GM18520 (cell line): Measurements from ENCODE around the gene SLC52A3.
"Not testable (repeated sequence)": the region's sequence is repeated elsewhere in the genome, so short reads cannot be mapped to it uniquely, and the experiment has no call there.

ENCODE experiments used
- ATAC-seq: cut with Tn5 transposase; IDR thresholded peaks from one replicate; pipeline ENCODE4 v1.9.1; 2021; ENCODE audit not compliant: unreplicated experiment

Gene SLC52A3

DNA sequence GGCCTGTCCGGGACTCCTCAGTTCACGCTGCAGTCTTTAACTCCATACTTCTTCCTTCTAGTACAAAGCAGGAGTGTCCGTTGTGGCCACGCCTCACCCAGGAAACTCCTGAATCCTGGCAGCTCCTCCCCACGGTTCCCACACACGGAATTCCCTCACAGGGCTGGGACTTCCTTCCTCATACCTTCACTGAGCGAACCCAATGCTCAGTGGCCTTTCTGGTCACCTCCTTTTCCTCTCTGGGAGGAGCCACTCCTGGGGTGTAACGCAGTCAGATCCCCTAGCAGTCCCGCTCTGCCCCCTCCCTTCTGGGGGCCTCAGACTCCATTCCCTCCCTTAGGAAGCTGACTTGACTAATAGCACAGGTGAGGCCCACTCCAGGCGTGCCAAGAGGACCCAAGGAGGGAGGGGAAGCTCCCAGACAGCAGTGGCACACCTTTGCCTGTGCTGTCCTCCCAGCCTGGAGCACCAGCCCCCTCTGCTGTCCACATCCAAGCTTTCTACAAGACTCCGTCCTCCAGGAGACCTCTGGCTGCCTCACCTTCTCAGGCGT lies at the start of gene SLC52A3:
SLC52A3 (minus strand) TSS at position 75 of the 553 bp plus-strand sequence. CDS start 2,726 bp downstream, outside the sequence.
- no peak for ATAC-seq

GRCh38 chr20:815914-816606 lies 47.8 kb upstream of the SLC52A3 start:
- no peak for ATAC-seq

DNA sequence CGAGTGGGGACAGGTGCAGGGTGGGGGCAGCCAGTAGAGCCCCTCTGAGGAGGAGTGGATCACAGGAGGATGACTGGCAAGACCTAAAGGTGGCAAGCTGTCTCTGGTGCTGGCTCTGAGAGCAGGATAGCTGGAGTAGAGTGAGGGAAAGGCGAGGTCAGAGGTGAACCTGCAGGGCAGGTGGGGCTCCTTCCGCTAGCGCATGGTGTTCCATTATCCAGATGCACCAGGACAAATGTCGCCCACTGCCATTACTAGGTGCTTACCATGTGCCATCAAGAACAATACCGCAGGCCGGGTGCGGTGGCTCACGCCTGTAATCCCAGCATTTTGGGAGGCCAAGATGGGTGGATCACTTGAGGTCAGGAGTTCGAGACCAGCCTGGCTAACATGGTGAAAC lies 46.9 kb upstream of the SLC52A3 start:
- no peak for ATAC-seq

DNA sequence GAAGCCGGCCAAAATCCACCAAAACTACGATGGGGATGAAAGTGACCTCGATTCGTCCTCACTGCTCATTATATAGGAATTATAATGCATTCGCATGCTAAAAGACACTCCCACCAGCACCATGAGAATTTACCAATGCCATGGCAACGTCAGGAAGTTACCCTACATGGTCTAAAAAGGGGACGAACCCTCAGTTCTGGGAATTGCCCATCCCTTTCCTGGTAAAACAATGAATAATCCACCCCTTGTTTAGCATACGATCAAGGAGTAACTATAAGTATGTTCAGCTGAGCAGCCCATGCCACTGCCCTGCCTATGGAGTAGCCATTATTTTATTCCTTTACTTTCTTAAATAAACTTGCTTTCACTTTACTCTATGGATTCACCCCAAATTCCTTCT lies 45.1 kb upstream of the SLC52A3 start:
- ATAC-seq = no peak

- ATAC-seq = not testable (repeated sequence)
These were observed 44.1 kb upstream of the SLC52A3 start for GRCh38 chr20:812435-812814.

GRCh38 chr20:811776-812434 lies 43.6 kb upstream of the SLC52A3 start:
- not testable (repeated sequence) for ATAC-seq

DNA sequence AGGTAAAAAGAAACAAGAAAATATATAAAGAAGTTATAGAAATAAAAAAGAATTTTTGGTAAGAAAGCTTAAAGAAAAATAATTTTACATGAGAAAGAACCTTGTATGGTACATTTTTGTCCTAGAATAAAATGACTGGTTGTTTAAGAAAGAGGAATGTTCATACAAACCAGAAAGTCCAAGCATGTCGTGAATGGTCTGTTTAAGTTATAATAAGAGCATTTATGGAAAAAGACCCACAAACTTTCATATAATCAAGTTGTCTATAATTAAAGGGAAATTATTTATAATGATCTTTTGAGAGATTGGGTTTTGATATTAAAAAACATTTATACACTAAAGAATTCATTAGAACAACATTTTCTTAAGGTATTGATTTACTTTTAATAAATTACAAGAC lies 37.4 kb upstream of the SLC52A3 start:
- ATAC-seq = no peak

GRCh38 chr20:801678-802077 lies 33.4 kb upstream of the SLC52A3 start:
- no peak for ATAC-seq

DNA sequence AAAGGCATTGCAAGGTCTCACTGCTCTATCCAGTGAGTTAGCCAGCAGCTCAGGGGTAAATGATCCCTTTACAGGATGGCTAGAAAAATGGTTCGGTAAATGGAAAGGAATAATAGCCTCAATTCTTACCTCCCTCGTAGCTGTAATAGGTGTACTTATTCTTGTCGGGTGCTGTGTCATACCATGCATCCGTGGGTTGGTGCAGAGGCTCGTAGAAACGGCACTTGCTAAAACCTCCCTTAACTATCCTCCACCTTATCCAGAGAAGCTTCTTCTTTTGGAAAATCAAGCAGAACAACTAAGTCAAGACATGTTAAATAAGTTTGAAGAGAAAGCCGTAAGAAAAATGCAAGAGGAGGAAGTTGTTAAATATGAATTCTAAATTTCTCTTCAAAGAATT lies 31.7 kb upstream of the SLC52A3 start:
- ATAC-seq = not testable (repeated sequence)

DNA sequence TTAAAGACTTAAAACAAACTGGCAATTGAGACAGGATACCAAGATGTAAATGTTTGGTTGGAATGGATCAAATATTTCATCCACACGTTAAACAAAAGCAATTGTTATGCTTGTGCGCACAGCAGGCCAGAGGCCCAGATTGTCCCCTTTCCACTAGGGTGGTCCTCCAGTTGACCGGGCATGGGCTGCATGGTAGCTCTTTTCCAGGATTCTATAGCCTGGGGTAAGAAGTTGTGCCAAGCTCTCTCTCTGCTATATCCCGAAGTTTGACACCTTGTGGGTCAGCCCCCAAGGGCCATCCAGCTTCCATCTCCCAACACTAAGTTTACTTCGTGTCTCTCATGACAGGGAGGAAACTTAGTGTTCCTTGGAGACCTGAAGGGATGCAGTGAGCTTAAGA lies 30.4 kb upstream of the SLC52A3 start:
- not testable (repeated sequence) for ATAC-seq

DNA sequence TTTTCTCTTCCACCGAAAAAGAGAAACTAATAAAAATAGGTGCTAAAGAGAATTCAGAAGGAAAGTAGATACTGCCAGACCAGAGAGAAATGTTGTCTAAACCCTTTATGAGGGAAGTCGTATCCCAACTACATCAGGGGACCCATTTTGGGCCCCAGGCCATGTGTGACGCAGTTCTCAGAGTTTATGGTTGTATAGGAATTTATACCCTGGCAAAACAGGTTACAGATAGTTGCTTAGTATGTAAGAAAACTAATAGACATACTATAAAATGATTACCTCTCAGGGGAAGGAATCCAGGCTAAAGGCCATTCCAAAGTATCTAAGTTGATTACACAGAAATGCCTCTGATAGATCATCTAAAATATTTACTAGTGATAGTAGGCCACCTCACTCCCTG lies 28.6 kb upstream of the SLC52A3 start:
- ATAC-seq = no peak

DNA sequence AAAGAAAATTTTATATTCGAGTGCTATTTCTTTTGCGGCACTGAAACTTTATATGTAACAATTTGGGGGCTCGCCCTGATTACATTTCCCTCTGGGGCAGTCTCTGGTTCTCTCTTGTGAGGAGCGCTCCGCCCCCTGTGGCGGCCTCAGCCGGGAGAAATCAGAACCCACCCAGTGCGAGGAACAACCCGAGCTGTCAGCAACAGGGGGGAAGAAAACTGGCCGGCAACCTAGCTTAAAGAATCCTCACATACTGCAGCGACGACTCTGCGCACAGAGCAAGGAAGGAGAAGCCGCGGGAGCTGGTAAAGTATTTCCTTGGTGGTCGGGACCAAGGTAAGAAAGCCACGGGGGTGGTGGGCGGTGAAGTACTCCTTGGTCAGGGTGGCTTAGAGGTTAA lies 23.9 kb upstream of the SLC52A3 start:
- no peak for ATAC-seq

DNA sequence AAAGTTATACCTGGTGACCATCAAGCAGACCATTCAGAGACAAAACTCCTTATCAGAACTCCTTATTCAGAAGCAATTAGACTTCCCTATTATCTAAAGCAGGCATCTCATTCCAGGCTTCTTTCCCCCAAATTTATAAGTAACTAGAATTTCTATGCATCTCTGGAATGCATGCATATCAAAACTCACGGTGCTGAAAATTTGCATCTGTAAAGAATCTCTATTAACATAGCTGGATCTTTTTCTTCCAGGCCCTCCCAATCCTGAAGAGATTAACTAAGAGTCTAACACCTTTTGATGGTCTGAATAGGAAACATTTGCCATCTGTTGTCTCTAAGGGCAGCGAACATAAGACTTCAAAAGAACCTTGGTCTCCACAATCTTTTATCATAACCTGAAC lies 22.8 kb upstream of the SLC52A3 start:
- no peak for ATAC-seq

DNA sequence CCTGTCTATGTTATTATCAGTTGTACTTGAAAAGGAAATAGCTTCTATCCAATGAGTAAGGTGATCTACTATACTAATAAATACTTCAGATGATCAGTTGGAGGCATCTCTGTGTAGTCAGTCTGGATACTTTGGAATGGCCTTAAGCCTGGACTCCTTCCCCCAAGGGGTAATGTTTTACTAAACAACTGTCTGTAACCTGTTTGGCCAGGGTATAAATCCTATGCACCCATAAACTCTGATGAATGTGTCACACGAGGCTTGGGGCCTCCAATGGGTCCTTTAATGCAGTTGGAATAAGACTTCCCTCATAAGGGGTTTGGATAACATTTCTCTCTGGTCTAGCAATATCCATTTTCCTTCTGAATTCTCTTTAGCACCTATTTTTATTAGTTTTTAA lies 19.5 kb upstream of the SLC52A3 start:
- ATAC-seq = no peak

DNA sequence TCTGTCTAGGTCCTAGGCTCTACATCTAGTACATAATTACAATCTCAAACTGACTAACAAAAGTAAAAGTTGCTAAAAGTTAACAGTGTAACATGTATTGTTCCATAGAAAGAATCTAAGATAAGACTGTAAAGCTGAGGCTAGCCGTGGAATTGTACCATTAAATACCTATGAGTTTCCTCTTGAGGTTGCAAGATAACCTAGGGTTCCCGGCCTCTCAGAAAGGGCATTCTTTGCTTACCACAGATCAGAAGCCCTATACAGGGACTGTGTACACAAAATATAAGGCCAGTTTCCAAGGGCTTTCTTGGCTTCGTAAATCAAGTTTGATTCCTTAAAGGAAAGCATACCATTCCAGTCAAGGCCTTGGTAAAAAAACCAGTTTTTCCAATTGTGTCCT lies 11.5 kb upstream of the SLC52A3 start:
- ATAC-seq = no peak

DNA sequence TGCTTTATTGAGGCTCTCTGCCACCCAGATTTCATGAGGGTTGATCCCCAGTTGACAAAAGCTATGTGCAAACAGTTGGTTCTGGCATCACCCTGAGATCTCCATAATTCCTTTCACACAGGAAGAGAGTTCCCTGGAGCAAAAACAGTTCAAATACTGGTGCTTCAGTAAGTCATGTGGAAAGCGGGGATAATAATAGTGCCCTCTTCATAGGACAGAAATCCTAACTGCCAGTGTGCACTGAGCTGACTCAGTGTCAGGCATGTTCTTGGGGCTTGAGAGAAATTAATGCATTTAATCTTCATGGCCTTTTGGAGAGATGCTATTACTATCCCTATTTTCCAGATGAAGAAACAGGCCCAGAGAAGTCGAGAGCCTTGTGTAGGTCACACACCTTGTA lies 7.9 kb upstream of the SLC52A3 start:
- no peak for ATAC-seq

DNA sequence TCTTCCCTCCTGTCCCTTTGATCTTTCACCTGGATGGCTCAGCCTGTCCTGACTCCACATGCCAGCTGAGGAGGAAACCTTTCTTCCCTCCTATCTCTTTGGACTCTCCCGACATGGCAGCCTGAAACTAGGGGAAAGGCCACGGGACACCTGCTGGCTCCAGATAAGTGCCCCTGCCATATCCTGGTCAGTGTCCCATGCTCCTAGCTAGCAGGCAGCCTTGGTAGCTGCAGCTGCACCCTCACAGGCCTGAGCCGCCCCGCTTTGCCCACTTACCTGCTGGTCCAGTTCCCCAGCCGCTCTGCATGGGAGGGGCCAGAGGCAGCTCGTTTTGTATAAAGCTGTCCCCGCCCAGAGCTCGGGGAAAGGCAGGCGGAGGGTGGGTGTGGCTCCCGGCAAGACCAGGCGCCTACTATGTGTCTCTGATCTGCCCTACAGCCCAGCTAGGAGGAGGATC lies 7.4 kb upstream of the SLC52A3 start:
- ATAC-seq = no peak

DNA sequence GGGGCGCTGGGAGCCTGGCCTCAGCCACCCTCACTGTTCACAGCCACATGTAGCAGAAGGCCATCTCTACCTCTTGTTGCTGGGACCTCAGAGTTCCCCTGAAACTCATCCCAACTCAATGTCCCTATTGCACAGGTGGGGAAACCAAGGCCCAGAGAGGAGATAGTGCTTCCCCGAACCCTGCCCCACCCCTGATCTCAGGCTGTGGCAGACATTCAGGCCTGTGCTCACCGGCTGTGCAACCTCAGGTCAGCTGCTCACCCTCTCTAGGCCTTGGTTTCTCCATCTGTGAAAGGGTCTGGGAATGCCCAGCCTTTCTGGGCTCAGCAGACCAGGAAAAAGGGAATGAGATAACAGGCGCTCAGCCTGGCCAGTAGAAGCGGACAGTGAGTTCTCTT lies 6.4 kb upstream of the SLC52A3 start:
- no peak for ATAC-seq

GRCh38 chr20:774016-774659 lies 5.8 kb upstream of the SLC52A3 start:
- ATAC-seq = no peak

- no peak for ATAC-seq
These were observed 4.5 kb upstream of the SLC52A3 start for GRCh38 chr20:772806-773205.

DNA sequence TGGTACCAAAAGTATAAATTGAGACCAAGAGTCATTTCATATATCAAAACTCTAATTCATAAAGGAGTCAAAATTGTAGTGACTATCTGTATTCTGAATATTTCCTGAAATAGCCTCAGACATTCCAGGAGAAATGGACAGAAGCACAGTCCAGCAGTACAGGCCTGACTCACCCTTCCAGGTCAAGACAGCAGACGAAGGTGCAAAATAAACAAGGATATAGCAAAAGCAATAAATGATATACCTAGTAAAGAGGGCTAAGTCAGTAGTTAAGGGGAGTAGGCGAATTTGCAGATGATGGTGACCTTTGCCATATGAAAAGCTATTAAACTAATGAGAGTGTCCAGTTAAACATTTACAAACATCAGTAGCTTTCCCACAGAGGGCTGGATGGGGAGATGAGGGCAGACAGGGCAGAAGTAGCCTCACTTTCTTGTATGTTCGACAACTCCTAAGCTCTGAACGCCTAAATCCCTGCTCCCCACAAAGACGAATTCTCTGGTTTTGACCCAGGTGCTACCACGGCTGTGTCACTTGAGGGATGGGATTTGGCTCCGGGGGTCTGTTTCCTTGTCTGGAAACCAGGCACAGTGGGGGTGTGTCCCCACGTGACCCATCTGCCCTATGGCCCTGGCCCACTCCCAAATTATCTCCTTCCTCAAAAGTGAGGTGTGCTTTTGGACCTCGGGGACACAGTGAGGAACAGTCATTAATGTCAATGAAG lies 3.6 kb upstream of the SLC52A3 start:
- no peak for ATAC-seq
